HCT116 (cell line): Measurements from ENCODE around the gene ERMAP. TPM values are rescaled to one million over a fixed set of nuclear protein-coding genes. Genes with fewer than 3 reads are reported as not detected.

Experiments
- ATAC-seq: fragments of 200-7000 bp; cut with Tn5 transposase; 2 replicates; pipeline ENCODE4 v1.9.1; 2020; ENCODE audit warnings: mild to moderate bottlenecking, moderate library complexity
- BruUV-seq: library from RNA; stranded (reverse); fragments of 400-500 nt; replicated peaks from 2 replicates; lab custom pipeline; 2021; lab: Mats Ljungman, UMichigan
- CTCF ChIA-PET: fragments of 300-600 bp; sonication (Branson Sonifier 250); formaldehyde crosslinking; loops from one replicate; lab custom pipeline; 2021; ENCODE audit warnings: antibody characterized with exemption; lab: Charles Lee
- POLR2A ChIA-PET: fragments of 300-600, 350-600 bp; sonication (Branson Sonifier 250); formaldehyde crosslinking; loops from one replicate; lab custom pipeline; 2021; ENCODE audit warnings: antibody characterized with exemption; lab: Charles Lee
- RAD21 ChIA-PET, 2 experiments: fragments of 300-600 bp; sonication (Branson Sonifier 250); formaldehyde crosslinking; loops; one replicate each; lab custom pipeline; 2023; ENCODE audit warnings: low total read pairs in 2 of 2; ENCODE audit not compliant: uncharacterized antibody in 2 of 2, unreplicated experiment in 2 of 2, low non-redundant PET in 1 of 2; lab: Charles Lee
- DNase-seq: peaks from one replicate; pipeline ENCODE4 v3.0.0-alpha.2; 2010; ENCODE audit warnings: low read depth, low spot score
- H2AFZ ChIP-seq: fragments of 200-600 bp; shearing (Covaris generic), sonication (generic); 2 replicates; pipeline ENCODE4 v1.6.1; 2017; ENCODE audit warnings: low read depth, mixed run types, mixed read lengths, antibody characterized with exemption, low read length; ENCODE audit not compliant: poor library complexity, severe bottlenecking
- H3K27ac ChIP-seq: 2 replicates; pipeline ENCODE4 v1.5.1; 2012; ENCODE audit warnings: low read depth, low read length
- H3K27me3 ChIP-seq: fragments of 200-600 bp; sonication (generic); 2 replicates; pipeline ENCODE4 v1.6.1; 2016; ENCODE audit warnings: mixed run types, low read length, mixed read lengths; ENCODE audit not compliant: insufficient read depth
- H3K36me3 ChIP-seq, 2 experiments: fragments of 200-500 bp in 1 of 2; fragments of 200-600 bp in 1 of 2; sonication (Bioruptor generic) in 1 of 2; sonication (generic) in 1 of 2; 2 replicates each; pipeline versions ENCODE4 v1.5.1 to v1.6.1; 2014 to 2016; ENCODE audit warnings: low read length in 2 of 2, inconsistent platforms in 1 of 2, mixed read lengths in 1 of 2, mixed run types in 1 of 2; ENCODE audit not compliant: insufficient read depth in 2 of 2, control insufficient read depth in 1 of 2
- H3K4me1 ChIP-seq, 2 experiments: fragments of 200-600 bp in 1 of 2; sonication (generic) in 1 of 2; 2 replicates each; pipeline versions ENCODE4 v1.5.1 to v1.6.1; 2012 to 2017; ENCODE audit warnings: low read length in 2 of 2, inconsistent platforms in 1 of 2, mild to moderate bottlenecking in 1 of 2, mixed read lengths in 1 of 2, mixed run types in 1 of 2, moderate library complexity in 1 of 2; ENCODE audit not compliant: insufficient read depth in 2 of 2, control insufficient read depth in 1 of 2
- H3K4me2 ChIP-seq: fragments of 200-600 bp; sonication (generic); 2 replicates; pipeline ENCODE4 v1.6.1; 2017; ENCODE audit warnings: mixed run types, low read length, mixed read lengths
- H3K4me3 ChIP-seq, 2 experiments: fragments of 200-600 bp in 1 of 2; sonication (generic) in 1 of 2; replicated peaks in 1 of 2; 2 replicates each; pipeline ENCODE4 v1.5.1; 2011 to 2016; ENCODE audit warnings: low read length in 2 of 2, control low read depth in 1 of 2, low read depth in 1 of 2, mild to moderate bottlenecking in 1 of 2, mixed read lengths in 1 of 2, mixed run types in 1 of 2
- H3K79me2 ChIP-seq: fragments of 200-600 bp; sonication (generic); 2 replicates; pipeline ENCODE4 v1.6.1; 2017; ENCODE audit warnings: mild to moderate bottlenecking, mixed run types, low read length, moderate library complexity, mixed read lengths; ENCODE audit not compliant: insufficient read depth
- H3K9ac ChIP-seq: fragments of 200-600 bp; sonication (generic); 2 replicates; pipeline ENCODE4 v1.6.1; 2016; ENCODE audit warnings: low read length, mixed read lengths
- H3K9me2 ChIP-seq: fragments of 200-600 bp; sonication (generic), shearing (Covaris generic); 2 replicates; pipeline ENCODE4 v1.6.1; 2017; ENCODE audit warnings: mixed run types, mild to moderate bottlenecking, moderate library complexity; ENCODE audit not compliant: insufficient read depth
- H3K9me3 ChIP-seq, 2 experiments: fragments of 200-500 bp in 1 of 2; fragments of 200-600 bp in 1 of 2; sonication (Bioruptor generic) in 1 of 2; sonication (generic) in 1 of 2; 2 replicates each; pipeline ENCODE4 v1.6.1; 2014 to 2017; ENCODE audit warnings: low read length in 2 of 2, mixed read lengths in 2 of 2, inconsistent platforms in 1 of 2, low read depth in 1 of 2, mild to moderate bottlenecking in 1 of 2, mixed run types in 1 of 2, moderate library complexity in 1 of 2; ENCODE audit not compliant: control insufficient read depth in 1 of 2, insufficient read depth in 1 of 2
- H4K20me1 ChIP-seq: fragments of 200-600 bp; sonication (generic), shearing (Covaris generic); 2 replicates; pipeline ENCODE4 v1.6.1; 2017; ENCODE audit warnings: mixed run types, mild to moderate bottlenecking, moderate library complexity; ENCODE audit not compliant: insufficient read depth
- CEBPB ChIP-seq: IDR thresholded peaks from 2 replicates; pipeline ENCODE4 v1.6.1; 2012; ENCODE audit warnings: low read depth
- EGR1 ChIP-seq: IDR thresholded peaks from 2 replicates; pipeline ENCODE4 v1.6.1; 2012; ENCODE audit warnings: low read depth
- ELF1 ChIP-seq: IDR thresholded peaks from 2 replicates; pipeline ENCODE4 v1.6.1; 2012; ENCODE audit warnings: low read depth, borderline replicate concordance
- EZH2 ChIP-seq: fragments of 200-600 bp; sonication (generic); IDR thresholded peaks from 2 replicates; pipeline ENCODE4 v1.6.1; 2017; ENCODE audit warnings: antibody characterized with exemption, mixed run types
- EZH2phosphoT487 ChIP-seq: fragments of 200-600 bp; IDR thresholded peaks from 2 replicates; pipeline ENCODE4 v1.6.1; 2018; ENCODE audit warnings: antibody characterized with exemption, borderline replicate concordance
- FOSL1 ChIP-seq: IDR thresholded peaks from 2 replicates; pipeline ENCODE4 v1.6.1; 2012; ENCODE audit warnings: low read depth
- JUND ChIP-seq: IDR thresholded peaks from 2 replicates; pipeline ENCODE4 v1.6.1; 2012
- POLR2A ChIP-seq: IDR thresholded peaks from 2 replicates; pipeline ENCODE4 v1.7.0; 2011; ENCODE audit warnings: borderline replicate concordance; ENCODE audit not compliant: insufficient read depth, insufficient read length; ENCODE audit errors: extremely low read depth
- POLR2AphosphoS5 ChIP-seq: IDR thresholded peaks from 2 replicates; pipeline ENCODE4 v1.6.1; 2011; ENCODE audit warnings: mild to moderate bottlenecking, low read depth, low read length, moderate library complexity
- RAD21 ChIP-seq: IDR thresholded peaks from 2 replicates; pipeline ENCODE4 v1.6.1; 2012; ENCODE audit warnings: low read depth, mild to moderate bottlenecking
- SP1 ChIP-seq: IDR thresholded peaks from 2 replicates; pipeline ENCODE4 v1.6.1; 2012; ENCODE audit warnings: low read depth
- TCF7L2 ChIP-seq: IDR thresholded peaks from 2 replicates; pipeline ENCODE4 v1.7.0; 2011; ENCODE audit warnings: borderline replicate concordance, inconsistent platforms; ENCODE audit not compliant: insufficient read depth, insufficient read length; ENCODE audit errors: extremely low read depth
- YY1 ChIP-seq: IDR thresholded peaks from 2 replicates; pipeline ENCODE4 v1.6.1; 2011; ENCODE audit warnings: low read length, low read depth, moderate library complexity, mild to moderate bottlenecking; ENCODE audit not compliant: insufficient replicate concordance; ENCODE audit errors: extremely low read depth
- ZFX ChIP-seq: fragments of 450-650 bp; IDR thresholded peaks from 2 replicates; pipeline ENCODE4 v1.6.1; 2017
- ZNF274 ChIP-seq: fragments of 200-500 bp; sonication (Bioruptor generic); IDR thresholded peaks from 2 replicates; pipeline ENCODE4 v1.6.1; 2014; ENCODE audit warnings: mild to moderate bottlenecking, low read depth, low read length, inconsistent platforms
- intact Hi-C: fragments of 100-400 bp; cut with micrococcal nuclease; formaldehyde crosslinking; loops from 2 replicates; pipeline ENCODE4 v1.10.0; 2022
- total RNA-seq: library from RNA; stranded (reverse); gene quantifications from one replicate; pipeline ENCODE4 v1.2.1, GENCODE V29; 2021; ENCODE audit not compliant: unreplicated experiment
- TF ChIP-seq, protein P1 (sequence below): IDR thresholded peaks from 2 replicates; pipeline ENCODE4 v1.6.1; 2011; ENCODE audit warnings: mild to moderate bottlenecking, low read length, moderate library complexity; ENCODE audit not compliant: insufficient replicate concordance; ENCODE audit errors: extremely low read depth
- TF ChIP-seq, protein P2 (sequence below), 3 experiments: fragments of 200-600 bp in 1 of 3; sonication (generic) in 1 of 3; IDR thresholded peaks in 2 of 3; conservative IDR thresholded peaks in 1 of 3; 2 replicates each; pipeline ENCODE4 v1.5.1; 2012 to 2017; ENCODE audit warnings: low read depth in 2 of 3, low read length in 2 of 3, antibody characterized with exemption in 1 of 3, borderline replicate concordance in 1 of 3, control low read depth in 1 of 3, mild to moderate bottlenecking in 1 of 3, mixed read lengths in 1 of 3, mixed run types in 1 of 3, moderate library complexity in 1 of 3; ENCODE audit not compliant: insufficient read depth in 1 of 3
- TF ChIP-seq, protein P3 (sequence below): IDR thresholded peaks from 2 replicates; pipeline ENCODE4 v1.6.1; 2012
- TF ChIP-seq, protein P4 (sequence below): IDR thresholded peaks from 2 replicates; pipeline ENCODE4 v1.6.1; 2012

ERMAP gene
- total RNA-seq, 1 experiment from 2014 or later = 5.4 TPM

DNA sequence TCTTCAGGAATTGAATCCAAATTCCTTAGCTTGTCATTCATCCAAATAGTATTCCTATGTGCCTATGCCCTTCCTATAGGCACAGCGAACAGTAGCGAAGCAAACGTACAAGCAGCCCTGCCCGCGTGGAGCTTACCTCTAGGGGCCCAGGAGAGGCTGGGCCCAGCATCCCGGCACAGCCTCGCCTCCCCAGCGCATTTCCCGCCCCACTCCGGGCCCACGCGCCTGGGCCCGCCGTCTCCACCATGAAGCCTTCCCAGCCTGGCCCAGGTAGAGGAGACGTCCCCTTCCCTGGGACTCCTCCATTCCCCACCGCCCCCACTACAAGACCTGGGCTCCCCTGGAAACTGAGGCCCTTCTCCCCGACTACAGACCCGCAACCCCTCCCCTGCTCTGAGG lies 32.4 kb upstream of the ERMAP start:
- CTCF ChIA-PET = interaction anchor here (1.3 kb wide), 1 partner anchor 25 kb away, joined by 3 read pairs; no protein-coding TSS in a partner anchor
- POLR2A ChIA-PET = no interaction called here
- no peak for DNase-seq
- H3K9ac ChIP-seq = no peak overlapping the region
- H3K9me3 ChIP-seq = no peaks in the 10 kb centered on the region
- H3K4me3 ChIP-seq = no peak overlapping the region
- no peak overlapping the region for H2AFZ ChIP-seq
- peaks cover 0 to 4% of the 10 kb centered on the region in 2 experiments; a peak in 1 of 4 replicates for H3K4me1 ChIP-seq
- no peak overlapping the region for H3K4me2 ChIP-seq
- RAD21 ChIA-PET = no interaction called here
- intact Hi-C loops = no loop called here
- TF ChIP-seq POLR2AphosphoS5 (no peak), FOSL1 (no peak), YY1 (no peak), RAD21 (no peak), POLR2A (no peak), CEBPB (no peak), EZH2 (no peak), ZNF274 (no peak), ZFX (no peak), EZH2phosphoT487 (no peak), ELF1 (no peak), SP1 (no peak), JUND (no peak), TCF7L2 (no peak), EGR1 (no peak)
- TF ChIP-seq, protein P1, sequence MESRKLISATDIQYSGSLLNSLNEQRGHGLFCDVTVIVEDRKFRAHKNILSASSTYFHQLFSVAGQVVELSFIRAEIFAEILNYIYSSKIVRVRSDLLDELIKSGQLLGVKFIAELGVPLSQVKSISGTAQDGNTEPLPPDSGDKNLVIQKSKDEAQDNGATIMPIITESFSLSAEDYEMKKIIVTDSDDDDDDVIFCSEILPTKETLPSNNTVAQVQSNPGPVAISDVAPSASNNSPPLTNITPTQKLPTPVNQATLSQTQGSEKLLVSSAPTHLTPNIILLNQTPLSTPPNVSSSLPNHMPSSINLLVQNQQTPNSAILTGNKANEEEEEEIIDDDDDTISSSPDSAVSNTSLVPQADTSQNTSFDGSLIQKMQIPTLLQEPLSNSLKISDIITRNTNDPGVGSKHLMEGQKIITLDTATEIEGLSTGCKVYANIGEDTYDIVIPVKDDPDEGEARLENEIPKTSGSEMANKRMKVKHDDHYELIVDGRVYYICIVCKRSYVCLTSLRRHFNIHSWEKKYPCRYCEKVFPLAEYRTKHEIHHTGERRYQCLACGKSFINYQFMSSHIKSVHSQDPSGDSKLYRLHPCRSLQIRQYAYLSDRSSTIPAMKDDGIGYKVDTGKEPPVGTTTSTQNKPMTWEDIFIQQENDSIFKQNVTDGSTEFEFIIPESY = no peak
- TF ChIP-seq, protein P2, sequence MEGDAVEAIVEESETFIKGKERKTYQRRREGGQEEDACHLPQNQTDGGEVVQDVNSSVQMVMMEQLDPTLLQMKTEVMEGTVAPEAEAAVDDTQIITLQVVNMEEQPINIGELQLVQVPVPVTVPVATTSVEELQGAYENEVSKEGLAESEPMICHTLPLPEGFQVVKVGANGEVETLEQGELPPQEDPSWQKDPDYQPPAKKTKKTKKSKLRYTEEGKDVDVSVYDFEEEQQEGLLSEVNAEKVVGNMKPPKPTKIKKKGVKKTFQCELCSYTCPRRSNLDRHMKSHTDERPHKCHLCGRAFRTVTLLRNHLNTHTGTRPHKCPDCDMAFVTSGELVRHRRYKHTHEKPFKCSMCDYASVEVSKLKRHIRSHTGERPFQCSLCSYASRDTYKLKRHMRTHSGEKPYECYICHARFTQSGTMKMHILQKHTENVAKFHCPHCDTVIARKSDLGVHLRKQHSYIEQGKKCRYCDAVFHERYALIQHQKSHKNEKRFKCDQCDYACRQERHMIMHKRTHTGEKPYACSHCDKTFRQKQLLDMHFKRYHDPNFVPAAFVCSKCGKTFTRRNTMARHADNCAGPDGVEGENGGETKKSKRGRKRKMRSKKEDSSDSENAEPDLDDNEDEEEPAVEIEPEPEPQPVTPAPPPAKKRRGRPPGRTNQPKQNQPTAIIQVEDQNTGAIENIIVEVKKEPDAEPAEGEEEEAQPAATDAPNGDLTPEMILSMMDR (IDR thresholded peaks at IDR 0.05 in 2 of 3, conservative IDR thresholded peaks at IDR 0.05 in 1 of 3; ENCODE audit: borderline replicate concordance in 1 of 3, insufficient read depth in 1 of 3, low read depth in 2 of 3, low read length in 2 of 3) = no peak
- TF ChIP-seq, protein P3, sequence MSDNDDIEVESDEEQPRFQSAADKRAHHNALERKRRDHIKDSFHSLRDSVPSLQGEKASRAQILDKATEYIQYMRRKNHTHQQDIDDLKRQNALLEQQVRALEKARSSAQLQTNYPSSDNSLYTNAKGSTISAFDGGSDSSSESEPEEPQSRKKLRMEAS = no peak
- TF ChIP-seq, protein P4, sequence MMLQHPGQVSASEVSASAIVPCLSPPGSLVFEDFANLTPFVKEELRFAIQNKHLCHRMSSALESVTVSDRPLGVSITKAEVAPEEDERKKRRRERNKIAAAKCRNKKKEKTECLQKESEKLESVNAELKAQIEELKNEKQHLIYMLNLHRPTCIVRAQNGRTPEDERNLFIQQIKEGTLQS = no peak
- H3K79me2 ChIP-seq = no peaks in the 10 kb centered on the region
- H3K27me3 ChIP-seq = no peaks in the 10 kb centered on the region
- H3K36me3 ChIP-seq = 0 out of 4 replicates have a peak, but pooled peaks cover 0 to 2% of the 10 kb centered on the region in 2 experiments
- H3K27ac ChIP-seq = no peak overlapping the region
- no peaks in the 10 kb centered on the region for H4K20me1 ChIP-seq
- no TSS peak for BruUV-seq
- no peak for ATAC-seq
- H3K9me2 ChIP-seq = no peaks in the 10 kb centered on the region
